Measurements from ENCODE around the gene PRKD2.

PRKD2 gene

DNA sequence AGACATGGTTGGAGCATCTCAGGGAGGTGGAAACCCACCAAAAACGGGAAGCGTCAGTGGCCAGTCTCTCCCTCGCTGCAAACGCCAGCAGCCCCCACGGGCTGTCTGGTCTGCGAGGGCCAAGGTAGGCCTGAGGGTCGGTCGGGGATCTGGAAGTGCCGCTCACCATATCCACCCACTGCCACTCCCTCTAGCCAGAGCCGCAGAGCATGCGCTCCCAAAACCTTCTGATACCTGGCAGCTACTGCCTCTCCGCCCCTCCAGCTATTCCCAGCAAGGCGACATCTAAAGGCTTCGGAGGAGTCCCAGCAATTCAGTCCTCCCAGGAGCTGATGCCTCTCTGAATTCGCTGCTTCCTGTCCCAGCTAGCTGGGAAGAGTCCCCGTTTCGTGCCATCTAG is 24.5 kb upstream of the PRKD2 start:
- no peak for DNase-seq (ENCODE audit: low read depth)

DNA sequence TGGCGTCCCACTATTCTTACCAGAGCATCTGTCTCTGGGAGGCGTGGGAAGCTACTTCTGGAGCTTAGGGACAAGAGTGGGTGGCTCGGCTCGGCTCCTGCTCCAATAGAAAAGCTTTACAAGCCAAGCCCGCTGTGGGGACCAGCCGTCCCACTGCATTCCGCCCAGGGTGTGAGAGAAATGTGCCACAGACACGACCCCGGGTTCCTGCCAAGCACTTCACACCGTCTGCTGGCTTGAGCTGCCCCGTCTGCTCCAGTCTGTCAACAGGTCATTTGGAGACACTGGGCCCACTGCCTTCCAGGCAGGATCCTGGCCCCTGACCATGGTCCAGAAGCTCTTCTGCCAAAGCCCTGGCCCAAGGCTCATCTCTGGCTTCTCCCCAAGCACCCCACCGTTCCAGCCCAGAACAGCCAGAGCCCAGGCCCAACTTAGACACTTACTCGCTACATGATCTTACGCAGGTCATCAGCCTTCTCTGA is 22.4 kb upstream of the PRKD2 start:
- DNase-seq (ENCODE audit: low read depth), result no peak

DNA sequence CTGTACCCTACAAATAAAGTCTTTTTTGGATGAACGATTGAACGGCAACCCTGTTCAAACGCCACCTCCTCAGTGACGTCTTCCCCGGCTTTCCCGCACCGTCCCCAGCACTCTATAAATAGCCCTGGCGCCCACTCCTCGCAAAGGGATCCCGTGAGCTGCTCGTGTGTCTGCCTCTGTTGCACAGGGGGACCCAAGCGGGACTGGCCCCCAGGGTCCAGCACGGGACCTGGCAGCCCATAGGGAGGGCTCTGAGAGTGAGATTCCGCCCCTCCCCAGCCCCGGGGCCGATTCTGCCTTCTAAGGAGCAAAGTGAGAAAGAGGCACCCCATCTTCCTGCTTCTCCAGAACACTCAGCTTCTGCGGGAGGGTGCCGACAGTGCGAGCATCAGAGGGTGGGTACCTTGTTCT is 20.9 kb upstream of the PRKD2 start:
- DNase-seq (ENCODE audit: low read depth), result no peak

DNA sequence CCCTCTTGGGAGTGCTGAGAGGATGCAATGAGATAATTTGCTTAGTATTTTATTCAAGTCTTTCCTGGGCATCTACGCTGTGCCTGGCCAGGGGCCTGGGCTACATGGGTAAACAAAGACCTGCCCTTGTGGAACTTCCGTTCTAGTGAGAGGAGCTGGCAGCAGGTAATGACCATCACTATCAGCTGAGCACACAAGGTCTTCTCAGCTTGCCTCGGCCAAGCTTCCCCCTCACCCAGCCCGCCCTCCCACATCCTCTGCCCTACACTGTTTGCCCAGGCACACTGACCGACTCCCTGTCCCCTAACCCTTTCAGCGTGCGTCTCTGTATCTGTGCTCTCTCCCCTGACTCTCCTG is 20.4 kb upstream of the PRKD2 start:
- DNase-seq (ENCODE audit: low read depth), result no peak

DNA sequence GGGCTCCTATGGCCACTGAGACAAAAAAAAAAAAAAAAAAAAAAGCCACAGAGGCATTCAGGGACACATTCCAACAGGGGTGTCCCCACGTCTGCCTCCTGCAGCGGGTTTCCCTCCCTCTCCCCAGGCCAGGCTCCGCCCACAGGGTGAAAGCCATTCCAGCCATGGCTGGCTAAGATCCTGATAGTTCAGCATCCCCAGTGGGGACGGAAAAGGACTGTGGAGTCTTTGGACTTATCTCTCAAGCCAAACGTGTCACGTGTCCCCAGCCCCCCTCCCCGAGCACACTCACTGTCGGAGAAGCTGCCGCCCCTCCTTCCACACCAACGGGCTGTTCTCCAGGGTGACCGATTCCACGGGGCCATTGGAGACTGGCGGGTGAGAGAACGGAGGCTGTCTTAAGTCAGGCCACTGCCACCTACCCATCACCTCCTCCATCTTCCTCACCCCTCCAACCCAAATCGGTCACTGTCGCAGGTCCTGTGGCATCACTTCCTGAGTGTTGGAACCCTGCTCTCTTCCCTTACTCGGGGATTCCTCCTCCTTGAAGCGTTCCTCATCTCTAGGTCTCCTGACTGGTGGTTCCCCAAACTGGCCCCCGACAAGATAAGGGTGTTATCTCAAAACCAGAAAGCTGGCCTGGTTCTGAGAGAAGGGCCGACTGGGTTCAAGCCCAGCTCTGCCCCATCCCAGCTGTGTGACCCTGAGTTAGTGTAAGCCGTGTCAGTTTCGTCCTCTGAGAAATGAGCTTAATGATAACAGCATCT is 19.8 kb upstream of the PRKD2 start:
- DNase-seq (ENCODE audit: low read depth), result no peak

DNA sequence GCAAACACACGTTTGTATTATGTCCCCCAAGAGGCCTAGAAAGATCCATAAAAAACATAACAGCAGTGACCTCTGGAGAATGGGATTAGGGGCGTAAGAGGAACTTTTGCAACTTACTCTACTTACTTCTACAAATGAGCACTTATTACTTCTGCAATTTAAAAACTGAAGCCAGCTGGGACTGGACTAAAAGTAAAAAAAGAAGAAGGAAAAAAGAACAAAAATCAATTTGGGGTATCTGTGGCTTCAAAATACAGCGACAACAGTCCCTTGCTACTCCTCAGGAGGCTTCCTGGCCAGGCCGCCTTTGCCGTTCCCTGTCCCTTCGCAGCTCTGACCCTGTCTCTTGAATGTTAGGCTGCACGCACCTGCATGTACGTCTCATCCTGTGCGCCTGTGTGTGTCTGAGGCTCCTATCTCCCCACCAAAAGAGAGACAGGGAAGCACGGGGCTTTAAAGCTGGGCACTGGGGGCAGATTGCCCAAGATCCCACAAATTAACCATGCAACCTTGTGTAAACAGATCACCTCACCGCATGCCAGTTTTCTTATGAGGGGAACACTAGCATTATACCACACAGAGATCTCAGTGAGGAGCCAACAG is 16.9 kb upstream of the PRKD2 start:
- DNase-seq (ENCODE audit: low read depth), result no peak

DNA sequence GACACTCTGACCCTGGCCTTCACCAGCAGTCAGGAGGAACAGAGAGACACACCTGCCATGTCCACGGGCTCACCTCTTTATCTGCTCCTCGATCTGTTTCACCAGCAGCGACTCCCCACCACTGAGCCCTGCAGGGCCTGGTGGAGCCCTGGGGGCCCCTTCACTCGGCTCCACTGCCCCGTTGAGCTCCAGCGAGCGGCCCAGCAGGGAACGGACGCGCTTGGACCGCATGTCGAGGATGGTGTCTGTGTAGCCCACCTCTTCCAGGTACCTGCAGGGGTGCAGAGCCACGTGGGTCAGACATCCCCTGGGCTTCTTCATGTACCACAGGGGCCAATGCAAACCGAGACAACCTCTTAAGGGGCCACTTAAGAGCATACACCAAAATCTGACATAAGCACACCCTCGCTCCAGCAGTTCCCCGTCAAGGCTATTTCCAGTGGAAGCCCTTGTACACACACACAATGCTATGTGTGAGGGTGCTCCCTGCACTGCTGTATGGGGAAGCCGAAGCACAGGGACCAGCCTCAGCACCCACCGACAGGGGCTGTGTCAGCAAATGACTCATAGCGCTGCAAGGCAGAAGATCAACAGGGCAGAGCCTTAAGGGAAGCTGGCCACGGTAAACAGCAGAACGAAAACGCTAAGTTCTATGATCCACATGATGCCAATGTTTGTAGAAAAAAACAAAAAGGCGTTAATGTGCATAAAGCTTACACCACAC is 16.2 kb upstream of the PRKD2 start:
- no peak for DNase-seq (ENCODE audit: low read depth)

DNA sequence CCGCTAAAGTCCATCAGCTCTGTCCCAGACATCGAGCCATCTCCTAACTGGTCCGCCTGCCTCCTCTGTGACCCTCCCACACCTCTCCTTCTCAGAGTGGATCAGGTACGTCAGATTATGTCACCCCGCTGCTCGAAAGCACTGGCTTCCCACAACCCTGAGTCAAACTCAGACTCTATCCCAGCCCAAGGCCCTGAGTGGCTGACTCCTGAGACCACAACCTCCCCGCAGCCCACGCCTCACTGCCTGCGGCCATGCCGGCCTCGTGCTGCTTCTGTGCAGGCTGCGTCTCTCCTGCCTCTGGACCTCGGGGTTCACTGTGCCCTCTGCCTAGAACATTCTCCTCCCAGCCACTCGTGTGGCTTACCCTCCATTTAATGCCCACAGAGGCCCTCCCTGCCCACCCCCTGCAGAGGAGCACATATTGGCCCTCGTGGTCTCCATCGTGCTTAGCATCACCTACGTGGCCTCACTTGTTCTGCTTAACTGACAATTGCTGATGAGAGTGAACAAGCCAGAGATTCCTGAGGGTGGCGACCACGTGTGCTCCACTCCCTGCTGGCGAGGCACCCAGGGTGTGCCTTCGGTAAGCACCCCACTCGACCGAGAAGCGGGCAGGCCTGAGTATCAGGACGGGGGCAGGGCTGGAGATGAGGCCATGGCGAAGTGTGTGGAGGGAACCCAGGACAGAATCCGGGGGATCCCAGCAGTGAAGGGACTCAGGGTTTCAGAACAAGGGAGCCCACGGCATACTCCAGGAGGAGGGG is 15.4 kb upstream of the PRKD2 start:
- no peak for DNase-seq (ENCODE audit: low read depth)

DNA sequence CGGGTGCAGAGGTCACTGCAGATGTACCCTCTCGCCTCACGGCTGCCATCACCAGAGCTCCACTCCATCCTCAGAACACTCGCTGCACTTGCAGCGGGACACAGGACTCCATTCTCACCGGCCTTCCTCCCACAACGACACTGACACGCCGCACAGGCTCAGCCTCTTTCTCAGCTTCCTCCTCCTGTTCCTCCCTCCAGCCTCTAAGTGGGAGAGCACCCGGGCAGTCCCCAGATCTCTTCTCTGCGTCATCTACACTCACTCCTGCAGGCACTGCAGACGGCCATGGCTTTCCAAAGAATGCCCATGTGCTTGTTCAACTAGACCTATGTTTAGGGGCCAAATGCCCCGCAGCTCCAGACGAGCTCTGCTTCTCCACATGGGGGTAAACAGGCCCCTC is 14.7 kb upstream of the PRKD2 start:
- no peak for DNase-seq (ENCODE audit: low read depth)

DNA sequence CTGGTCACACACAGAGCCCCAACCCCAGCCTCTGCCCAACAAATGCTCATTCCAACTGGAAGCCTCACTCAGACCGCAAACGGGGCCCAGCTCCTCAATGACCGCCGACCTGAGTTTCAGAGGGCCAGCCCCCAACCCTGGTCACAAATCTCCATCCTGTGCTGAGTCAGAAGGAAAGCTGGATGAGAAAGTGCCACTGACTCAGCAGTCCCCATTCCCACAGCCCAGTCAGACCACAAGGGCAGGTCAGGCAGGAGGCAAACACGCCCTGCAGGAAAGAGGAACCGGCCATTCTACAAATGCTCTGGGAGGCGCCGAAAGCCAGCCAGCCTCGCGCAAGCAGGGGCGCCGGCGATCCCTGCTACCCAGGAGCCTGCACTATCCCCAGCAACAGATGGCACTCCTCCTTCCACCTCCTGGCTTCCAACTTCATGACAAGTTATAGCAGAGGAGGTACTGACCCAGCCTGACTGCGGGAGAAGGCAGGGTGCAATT is 14.1 kb upstream of the PRKD2 start:
- peak; percentile 88 for DNase-seq (ENCODE audit: low read depth)

DNA sequence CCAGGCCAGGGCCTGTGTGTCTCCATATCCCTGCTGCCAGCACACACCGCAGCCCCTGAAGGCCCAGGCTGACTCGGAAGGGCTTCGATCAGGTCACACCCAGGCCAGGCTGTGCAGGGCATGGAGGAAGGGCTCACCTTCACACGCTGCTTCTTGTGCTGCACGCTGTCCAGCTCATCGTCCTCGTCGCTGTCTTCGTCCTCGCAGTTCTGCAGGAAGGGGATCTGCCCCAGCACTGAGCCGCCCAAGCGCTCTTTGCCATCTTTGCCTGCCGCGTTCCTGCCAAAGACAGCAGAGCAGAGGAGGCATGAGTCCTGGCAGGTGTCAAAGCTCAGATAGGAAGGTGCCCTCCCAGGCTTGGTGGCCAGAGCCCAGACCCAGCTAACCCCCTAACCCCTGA is 13.7 kb upstream of the PRKD2 start:
- DNase-seq (ENCODE audit: low read depth), result no peak

DNA sequence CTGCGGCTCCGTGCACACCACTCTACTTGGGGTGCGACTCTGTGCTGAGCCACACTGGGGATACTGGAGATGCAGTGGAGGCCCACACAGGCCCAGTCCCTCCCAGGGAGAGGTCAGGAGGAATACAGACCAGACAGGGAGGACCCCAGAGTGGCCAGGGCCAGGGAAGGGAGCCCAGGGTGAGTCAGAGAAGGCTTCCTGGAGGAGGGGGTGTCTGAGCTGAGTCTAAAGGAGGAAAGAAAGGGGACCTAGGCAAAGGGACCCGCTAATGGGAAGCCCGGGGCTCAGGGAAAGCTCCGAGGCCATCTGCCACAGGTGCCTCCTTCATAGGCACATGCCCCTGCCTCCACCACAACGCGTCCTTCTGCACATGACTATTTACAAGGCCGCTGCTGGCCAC is 13.3 kb upstream of the PRKD2 start:
- DNase-seq (ENCODE audit: low read depth), result no peak

DNA sequence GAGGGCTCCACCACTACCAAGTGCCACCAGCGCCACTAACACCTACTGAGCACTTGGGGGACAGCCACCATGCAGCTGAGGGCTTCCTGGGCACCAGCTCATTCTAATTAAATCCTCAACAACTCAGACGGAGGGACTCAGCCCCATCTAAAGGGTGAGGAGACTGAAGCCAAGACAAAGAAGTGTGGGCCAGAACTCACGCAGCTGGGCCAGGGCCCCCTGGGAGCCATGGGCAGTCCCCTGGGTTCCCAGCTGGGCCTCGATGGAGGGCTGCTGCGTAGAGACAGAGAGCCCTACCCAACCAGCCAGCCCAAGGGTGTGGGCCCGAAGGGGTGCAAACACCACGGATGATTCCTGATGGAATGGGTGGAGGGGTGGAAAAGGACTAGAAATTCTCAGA is 12.8 kb upstream of the PRKD2 start:
- no peak for DNase-seq (ENCODE audit: low read depth)

DNA sequence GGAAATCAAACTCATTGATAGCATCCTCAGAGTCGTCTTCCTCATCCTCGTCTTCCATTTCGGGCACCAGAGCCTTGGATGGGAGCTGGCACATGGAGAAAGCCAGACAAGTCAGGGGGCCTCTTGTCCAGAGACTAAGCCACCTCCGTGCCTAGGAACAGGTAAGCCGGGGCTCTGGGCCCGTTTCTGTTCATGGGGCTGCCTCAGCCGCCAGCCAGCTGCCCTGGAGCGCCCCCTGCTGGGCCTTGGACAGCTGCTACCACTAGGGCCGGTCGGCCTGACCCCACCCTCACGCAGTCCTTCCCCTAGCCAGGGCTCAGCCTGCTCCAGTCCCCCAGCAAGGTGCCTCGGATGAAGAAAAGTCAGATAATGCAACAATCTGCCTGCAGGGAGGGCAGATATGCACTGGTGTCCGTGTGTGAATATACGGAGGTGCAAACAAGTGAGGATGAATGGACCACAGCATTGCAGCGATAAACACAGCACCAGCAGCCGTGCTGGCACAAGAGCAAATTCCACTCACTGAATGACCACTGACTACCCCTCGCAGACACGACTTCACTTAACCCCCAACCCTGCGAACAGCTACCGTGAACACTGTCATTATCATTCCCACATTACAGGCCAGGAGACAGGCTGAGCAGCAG is 11.9 kb upstream of the PRKD2 start:
- DNase-seq (ENCODE audit: low read depth), result no peak

DNA sequence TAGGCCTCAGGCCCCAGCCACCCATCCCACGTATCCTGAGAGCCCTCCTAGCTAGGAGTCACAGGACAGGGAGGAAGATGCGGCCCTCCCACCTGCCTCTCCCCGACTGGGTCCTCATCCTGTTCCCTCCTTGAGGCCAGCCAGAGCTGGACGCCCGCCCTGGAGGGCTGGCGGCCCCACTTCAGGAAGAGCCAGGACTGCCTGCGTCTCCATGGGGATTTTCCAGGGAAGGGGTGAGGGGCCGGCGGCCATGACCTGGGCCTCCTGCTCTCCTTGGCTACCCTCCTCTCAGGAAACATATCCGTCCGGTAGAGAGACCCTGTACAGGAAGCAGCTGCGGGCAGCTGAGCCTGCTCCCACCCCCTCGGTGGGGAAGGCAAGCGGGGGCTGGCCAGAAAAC is 11.3 kb upstream of the PRKD2 start:
- DNase-seq (ENCODE audit: low read depth), result no peak

DNA sequence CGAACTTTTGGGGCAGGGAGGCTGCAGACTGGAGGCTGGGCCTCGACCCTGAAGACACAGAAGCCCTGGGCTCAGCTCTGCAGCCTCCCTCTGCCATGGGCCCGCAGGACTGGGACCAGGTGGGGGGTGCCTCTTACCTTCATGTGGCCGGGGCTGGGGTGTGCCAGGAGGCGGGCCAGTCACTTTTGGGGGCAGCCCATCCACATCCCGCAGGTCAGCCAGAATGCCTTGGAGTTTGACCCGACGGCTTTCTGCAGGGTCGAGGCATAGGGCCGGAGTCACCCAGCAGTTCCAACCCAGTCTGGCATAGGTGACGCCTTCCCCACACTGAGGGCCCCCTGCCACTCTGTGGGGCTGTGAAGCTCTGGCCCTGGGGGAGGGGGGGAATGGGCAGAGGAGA is 10.8 kb upstream of the PRKD2 start:
- DNase-seq (ENCODE audit: low read depth), result no peak

DNA sequence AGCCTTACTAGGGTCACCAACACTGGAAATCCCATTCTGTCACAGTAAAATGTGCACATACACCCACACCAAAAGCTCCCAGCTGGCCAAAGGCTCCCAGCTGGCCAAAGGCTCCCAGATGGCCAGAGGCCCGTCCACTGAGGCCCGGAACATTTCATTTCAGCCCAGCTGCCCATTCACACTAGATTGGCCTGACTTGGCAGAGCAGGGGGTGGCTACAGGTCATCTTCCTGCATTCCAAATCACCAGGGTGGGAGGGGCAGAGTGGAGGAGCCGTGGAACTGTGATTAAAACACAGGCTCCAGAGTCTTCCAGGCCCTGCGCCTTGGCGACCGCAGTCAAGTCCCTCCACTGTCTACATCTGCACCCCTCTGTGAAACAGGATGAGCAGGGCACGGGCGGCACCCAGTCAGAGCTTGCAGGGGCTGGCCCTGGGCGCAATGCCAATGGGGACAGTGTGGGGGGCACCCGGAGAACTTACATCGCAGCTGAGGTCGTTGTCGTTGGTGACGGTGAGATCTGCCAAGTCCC is 10.1 kb upstream of the PRKD2 start:
- no peak for DNase-seq (ENCODE audit: low read depth)

DNA sequence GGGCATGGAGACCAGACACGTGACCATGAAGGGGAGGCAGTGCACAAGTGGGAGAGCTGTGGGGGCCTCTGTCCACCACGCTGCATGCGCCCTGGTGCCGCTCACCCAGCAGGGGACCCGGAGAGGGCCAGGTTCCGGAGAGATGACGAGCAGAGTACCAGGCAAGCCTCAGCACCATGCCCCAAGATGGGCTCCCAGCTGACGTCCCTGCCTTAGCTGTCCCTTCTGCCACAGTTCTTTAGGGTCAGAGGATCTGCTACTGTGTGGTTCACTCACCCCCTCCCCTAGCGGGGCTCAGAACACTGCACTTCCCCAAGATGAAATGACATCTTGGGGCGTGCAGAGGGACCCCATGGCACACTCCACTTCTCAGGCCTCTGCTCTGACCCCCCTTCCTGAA is 9.6 kb upstream of the PRKD2 start:
- DNase-seq (ENCODE audit: low read depth), result no peak

DNA sequence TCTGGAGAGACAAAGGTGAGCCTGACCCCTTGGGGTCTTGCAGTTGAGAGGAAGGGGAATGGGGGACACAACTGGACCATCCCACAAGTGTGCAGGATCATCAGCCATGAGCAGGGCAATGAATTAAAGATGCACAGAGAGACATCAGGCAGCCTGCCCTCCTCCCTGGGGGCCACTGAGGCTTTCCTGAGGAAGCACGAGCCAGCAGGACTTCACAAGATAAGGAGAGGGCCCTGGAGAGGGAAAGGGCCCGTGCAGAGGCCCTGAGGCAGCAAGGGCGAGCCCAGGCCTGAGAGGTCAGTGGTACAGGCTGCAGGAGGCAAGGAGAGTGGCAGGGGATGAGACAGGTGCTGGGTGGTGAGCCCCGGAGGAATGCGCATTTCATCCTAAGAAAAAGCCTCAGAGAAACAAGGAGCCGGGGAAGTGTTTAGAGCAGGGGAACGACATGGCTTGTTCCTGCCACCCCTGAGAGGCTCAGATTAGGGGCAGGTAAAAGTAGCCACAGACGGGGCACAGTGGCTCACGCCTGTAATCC is 9.0 kb upstream of the PRKD2 start:
- DNase-seq (ENCODE audit: low read depth), result no peak

DNA sequence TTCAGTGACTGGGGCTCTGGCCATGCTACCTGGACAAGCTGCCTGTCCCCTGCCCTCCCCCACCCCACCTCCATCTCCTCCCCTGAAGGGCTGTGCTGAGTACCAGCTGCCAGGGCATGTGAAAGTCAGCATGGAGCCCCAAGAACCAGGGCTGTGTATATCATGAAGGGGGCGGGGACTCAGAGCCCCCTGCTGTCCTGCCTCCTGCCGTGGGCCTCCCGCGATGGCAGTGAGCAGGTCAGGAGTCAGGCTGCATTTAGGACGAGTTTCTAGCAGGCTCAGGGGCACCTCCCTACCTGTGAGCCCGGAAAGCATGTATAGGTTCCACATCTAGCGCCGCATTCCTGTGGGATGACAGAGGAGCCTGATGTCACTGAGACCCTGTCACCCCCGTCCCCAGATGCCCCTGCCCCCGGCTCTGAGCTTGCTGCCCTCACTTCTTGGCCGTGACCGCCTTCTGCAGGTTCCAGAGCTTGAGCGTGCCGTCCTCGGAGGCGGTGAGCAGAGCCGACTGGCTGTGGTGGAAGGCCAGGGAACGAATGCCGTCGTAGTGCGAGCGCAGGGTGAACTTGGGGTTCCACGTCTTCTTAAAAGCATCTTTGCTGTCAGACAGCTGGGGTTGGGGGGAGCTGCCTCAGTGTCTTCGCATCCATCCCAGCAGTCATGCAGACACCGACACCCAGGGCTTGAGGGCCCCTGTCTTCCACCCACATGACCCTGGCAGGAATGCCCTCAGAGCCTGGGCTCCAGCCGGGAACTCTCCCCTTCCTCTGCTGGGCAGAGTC is 8.3 kb upstream of the PRKD2 start:
- DNase-seq (ENCODE audit: low read depth), result no peak

DNA sequence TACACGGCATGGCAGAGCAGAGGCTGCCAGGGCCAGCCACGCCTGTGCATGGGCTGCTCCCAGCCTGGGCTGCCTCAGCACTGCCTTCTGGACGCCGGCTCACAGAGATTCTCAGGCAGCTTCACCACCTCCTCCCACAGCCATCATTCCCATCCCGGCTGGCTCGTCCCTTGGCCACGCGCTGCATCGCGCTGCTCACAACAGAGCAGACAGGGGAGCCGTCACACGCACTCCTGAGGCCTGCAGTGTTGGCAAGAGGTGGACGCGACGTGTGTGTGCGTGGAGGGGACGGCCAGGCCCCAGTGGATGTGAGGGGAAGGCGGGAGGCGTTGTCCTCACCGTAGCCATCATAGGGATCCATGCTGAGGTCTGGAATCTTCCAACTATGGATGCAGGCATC is 7.6 kb upstream of the PRKD2 start:
- DNase-seq (ENCODE audit: low read depth), result no peak
